ENCODE data around the gene HDAC1.

Gene HDAC1

DNA sequence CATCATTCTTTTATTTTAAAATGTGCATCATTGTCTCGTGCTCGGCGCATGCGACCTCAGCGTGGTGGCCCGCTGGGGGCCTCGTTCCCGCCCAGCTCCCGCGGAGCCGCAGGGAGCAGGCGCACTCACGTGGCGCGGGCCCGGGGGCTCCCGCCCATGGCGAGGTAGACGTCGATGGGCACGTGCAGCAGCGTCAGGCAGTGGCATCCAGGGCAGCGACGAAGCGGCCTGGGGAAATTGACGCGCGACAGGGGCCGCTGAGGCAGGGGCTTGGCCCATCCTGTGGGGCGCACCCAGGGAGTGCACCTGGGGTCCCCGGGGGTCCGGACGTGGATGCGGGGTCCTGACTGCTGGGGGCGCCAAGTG is 69.4 kb downstream of the HDAC1 start:
- TF ChIP-seq, protein P1, sequence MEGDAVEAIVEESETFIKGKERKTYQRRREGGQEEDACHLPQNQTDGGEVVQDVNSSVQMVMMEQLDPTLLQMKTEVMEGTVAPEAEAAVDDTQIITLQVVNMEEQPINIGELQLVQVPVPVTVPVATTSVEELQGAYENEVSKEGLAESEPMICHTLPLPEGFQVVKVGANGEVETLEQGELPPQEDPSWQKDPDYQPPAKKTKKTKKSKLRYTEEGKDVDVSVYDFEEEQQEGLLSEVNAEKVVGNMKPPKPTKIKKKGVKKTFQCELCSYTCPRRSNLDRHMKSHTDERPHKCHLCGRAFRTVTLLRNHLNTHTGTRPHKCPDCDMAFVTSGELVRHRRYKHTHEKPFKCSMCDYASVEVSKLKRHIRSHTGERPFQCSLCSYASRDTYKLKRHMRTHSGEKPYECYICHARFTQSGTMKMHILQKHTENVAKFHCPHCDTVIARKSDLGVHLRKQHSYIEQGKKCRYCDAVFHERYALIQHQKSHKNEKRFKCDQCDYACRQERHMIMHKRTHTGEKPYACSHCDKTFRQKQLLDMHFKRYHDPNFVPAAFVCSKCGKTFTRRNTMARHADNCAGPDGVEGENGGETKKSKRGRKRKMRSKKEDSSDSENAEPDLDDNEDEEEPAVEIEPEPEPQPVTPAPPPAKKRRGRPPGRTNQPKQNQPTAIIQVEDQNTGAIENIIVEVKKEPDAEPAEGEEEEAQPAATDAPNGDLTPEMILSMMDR (conservative IDR thresholded peaks at IDR 0.05): no peak
- H3K27ac ChIP-seq: peak overlapping the region; percentile 83

DNA sequence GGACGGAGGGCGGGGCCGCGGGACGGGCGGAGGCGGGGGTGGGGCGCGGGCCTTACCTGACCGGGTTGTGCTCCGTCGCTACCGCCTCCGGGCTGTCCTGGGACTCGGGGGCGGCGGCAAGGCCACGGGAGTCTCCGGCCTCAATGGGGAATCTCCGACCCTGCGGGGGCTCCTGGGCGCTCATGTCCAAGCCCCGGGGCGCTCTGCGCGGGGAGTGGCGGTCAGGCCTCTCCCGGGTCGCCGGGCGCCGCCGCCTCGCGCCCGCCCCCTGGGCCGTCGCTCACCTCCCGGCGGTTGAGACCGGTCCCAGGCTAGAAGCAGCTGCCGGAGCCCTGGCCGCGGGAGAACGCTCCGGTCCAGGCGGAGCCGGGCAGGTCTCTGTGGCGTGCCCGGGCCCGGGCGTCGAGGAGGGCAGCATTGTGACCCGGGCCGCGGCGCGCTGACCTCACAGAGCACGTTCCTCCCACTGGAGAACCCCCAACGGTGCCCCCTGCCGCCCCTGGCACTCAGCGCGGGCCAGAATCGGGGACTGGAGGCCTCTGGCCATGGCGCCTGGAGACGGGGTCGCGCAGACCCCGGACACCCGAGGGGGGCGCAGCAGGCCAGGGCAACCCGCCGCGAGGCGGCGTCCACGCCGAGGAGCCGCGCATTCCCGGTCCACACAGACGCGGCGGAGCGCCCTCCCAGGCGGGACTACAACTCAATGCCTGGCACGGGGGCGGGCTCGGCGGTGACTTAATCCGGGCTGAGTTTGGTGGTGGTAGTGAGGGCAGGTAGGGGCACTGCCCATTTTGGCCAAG is 70.0 kb downstream of the HDAC1 start:
- H3K27ac ChIP-seq: peak overlapping the region; percentile 83
- TF ChIP-seq, protein P1 (conservative IDR thresholded peaks at IDR 0.05): peak; percentile 54

DNA sequence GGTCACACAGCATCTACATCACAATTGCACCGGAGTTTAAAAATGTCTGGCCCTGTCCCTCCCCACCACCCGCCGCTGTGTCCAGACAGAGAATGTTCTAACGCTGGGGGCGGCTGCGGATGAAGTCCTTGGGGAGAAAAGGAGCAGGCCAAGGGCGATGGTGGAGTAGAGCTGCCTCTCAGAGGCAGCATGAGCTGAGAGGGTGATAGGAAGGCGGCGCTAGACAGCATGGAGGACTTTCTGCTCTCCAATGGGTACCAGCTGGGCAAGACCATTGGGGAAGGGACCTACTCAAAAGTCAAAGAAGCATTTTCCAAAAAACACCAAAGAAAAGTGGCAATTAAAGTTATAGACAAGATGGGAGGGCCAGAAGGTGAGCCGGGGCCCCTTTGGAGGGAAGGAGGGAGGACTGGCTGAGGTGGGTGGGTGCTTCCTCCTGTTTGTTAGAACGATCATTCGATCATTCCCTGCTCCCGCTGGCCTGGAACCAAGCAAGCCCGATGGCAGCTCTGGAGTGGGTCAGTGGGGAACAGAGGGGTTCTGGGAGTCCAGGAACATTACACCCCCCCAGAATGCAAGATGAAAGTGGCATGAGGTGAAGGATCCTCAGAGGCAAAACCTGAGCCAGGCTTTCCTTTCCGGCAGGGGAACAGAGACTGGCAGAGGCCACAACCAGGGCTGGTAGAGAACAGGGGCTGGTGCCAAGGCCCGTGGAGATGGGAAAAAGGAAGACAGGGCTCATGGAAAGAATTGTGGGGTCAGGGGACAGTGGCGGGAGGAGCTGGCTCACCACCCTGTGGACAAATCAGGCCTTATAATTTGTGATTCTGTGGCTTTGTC is 70.8 kb downstream of the HDAC1 start, which contains the start of the genes FAM229A and TSSK3:
TSS of gene FAM229A (minus strand) at position 12 of the 840 bp plus-strand sequence. CDS start 394 bp downstream, outside the sequence.
TSS of gene TSSK3 (plus strand) at position 66 of the 840 bp plus-strand sequence. CDS start at position 229, 163 bp downstream.
- peak within 1 kb of the TSS; percentile 83 for H3K27ac ChIP-seq

DNA sequence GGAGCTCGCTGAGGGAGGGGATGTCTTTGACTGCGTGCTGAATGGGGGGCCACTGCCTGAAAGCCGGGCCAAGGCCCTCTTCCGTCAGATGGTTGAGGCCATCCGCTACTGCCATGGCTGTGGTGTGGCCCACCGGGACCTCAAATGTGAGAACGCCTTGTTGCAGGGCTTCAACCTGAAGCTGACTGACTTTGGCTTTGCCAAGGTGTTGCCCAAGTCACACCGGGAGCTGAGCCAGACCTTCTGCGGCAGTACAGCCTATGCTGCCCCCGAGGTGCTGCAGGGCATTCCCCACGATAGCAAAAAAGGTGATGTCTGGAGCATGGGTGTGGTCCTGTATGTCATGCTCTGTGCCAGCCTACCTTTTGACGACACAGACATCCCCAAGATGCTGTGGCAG is 71.8 kb downstream of the HDAC1 start:
- no peak overlapping the region for H3K27ac ChIP-seq
- TF ChIP-seq, protein P1 (conservative IDR thresholded peaks at IDR 0.05): no peak

More for the DNA sequence above, 70.8 kb downstream of the HDAC1 start, which contains the start of the genes FAM229A and TSSK3:
- TF ChIP-seq, protein P1 (conservative IDR thresholded peaks at IDR 0.05): 0 out of 2 replicates have a peak, but pooled peaks have one; percentile 12

DNA sequence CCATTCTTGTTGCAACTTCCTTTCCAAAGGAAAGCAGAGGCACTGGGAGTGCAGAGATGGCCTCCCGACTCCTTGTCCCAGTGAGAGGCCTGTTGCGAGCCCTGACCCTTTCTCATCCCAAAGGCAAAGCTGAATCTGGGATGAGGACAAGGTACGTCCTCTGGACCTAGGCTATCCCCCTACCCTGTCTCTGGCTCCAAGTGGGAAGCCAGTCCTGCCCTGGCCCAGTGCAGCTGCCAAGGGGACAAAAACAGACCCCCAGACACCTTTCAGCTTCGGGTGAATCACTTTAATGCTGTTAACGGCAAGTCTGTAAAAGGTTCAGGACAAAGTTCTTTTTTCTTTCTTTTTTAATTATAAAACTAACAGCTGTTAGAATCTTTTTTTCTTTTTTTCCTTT is 73.0 kb downstream of the HDAC1 start:
- TF ChIP-seq, protein P1 (conservative IDR thresholded peaks at IDR 0.05): no peak
- H3K27ac ChIP-seq: no peak overlapping the region

DNA sequence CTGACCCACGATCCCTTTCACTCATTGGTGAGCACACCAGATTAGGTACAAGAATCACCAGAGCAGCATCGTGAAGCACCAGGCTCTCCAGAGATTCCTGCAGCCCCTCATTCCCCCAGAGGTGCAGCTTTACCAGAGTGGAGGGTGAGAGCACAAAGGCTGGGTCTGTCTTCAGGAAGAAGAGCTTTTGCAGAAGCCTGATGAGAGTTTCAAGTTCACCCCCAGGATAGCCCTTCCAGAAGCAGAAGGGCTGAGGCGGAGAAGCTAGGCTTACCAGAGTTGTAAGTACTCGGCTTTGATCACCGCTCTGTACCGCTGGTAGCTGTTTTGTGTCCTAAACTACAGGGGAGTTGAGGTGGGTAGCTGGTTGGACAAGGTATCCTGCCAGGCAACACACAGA is 73.6 kb downstream of the HDAC1 start:
- H3K27ac ChIP-seq: no peak overlapping the region
- TF ChIP-seq, protein P1 (conservative IDR thresholded peaks at IDR 0.05): no peak
